Pancreas (tissue), 10 donors: ENCODE data around the gene DCBLD2. TPM values are rescaled to one million over a fixed set of nuclear protein-coding genes. Genes with fewer than 3 reads are reported as not detected.
A peak's percentile ranks its signal among the peaks of the same experiment; 100 is the strongest.
"Not testable (repeated sequence)": the region's sequence is repeated elsewhere in the genome, so short reads cannot be mapped to it uniquely, and the experiment has no call there.

Experiments
- ATAC-seq, 4 donors: fragments of 200-7000 bp; cut with Tn5 transposase; one replicate each; pipeline versions ENCODE4 v1.8.0 to v1.9.1; 2020; ENCODE audit warnings: mild to moderate bottlenecking in 4 of 4, moderate library complexity in 4 of 4
- DNase-seq, 6 donors: peaks; one replicate each; pipeline ENCODE4 v3.0.0-alpha.2; 2020
- FAIRE-seq: peaks from 2 replicates; lab custom pipeline; 2012; peaks lifted over from hg19 to GRCh38; lab: Jason Lieb, UNC
- H3K27ac ChIP-seq, 4 donors: fragments of 200-600 bp; sonication (generic); 1 replicate in 3 of 4; 2 replicates in 1 of 4; pipeline versions ENCODE4 v1.5.0 to v1.8.0; 2020
- H3K27me3 ChIP-seq, 4 donors: fragments of 200-600 bp; one replicate each; pipeline ENCODE4 v1.8.0; 2021
- H3K36me3 ChIP-seq, 3 donors: fragments of 200-600 bp; sonication (generic) in 1 of 3; one replicate each; pipeline versions ENCODE4 v1.5.0 to v1.8.0; 2020 to 2021
- H3K4me1 ChIP-seq, 3 donors: fragments of 200-600 bp; one replicate each; pipeline ENCODE4 v1.8.0; 2021
- H3K4me3 ChIP-seq, 4 donors: fragments of 200-600 bp; sonication (generic) in 2 of 4; one replicate each; pipeline versions ENCODE4 v1.5.0 to v1.8.0; 2020 to 2021
- H3K9me3 ChIP-seq, 4 donors: fragments of 200-600 bp; one replicate each; pipeline ENCODE4 v1.8.0; 2021
- WGBS, 2 donors: extraction: QIAGEN DNeasy Blood & Tissue Kit; methylation state at CpG; one replicate each; pipeline ENCODE4 v1.1.7; 2013; 5-methylcytosine and 5-hydroxymethylcytosine counted together
- intact Hi-C, 3 donors: fragments of 100-400 bp; cut with DNase I; formaldehyde crosslinking; loops; one replicate each; pipeline versions ENCODE4 v1.11.1 to v1.14.2; 2022
- polyA plus RNA-seq, 2 donors: library from polyadenylated mRNA; stranded (reverse); fragments of 200-250 nt; gene quantifications; one replicate each; pipeline ENCODE4 v1.2.3, GENCODE V29; 2013
- total RNA-seq, 6 donors: library from RNA; stranded (reverse); fragmentation: NEBNext Ultra II Directional in 4 of 6; extraction: Animal tissue kit (Norgen Biotek cat#: 25700) in 4 of 6; gene quantifications; one replicate each; pipeline versions ENCODE4 v1.2.1 to v1.2.4, GENCODE V29; 2021 to 2023
- TF ChIP-seq, protein P1 (sequence below), 4 donors: fragments of 200-600 bp; sonication (generic) in 3 of 4; IDR thresholded peaks; one replicate each; pipeline versions ENCODE4 v1.5.0 to v1.8.0; 2021; ENCODE audit warnings: antibody characterized with exemption in 4 of 4
- donor health status: healthy with polysubstance abuse.
- donor health status: DM: no; HTN: no; CAD: no; lungs with moderate emphysema.
- donor health status: DM: no; HTN: no; CAD: no.
- donor health status: control.
- donor health status: control.
- donor health status: Bipolar disorder and iron deficiency.
- donor health status: DM: yes; HTN: yes; CAD: no.
- donor health status: DM: no; HTN: no; CAD: no.
- donor health status: DM: no; HTN: no; CAD: no.
- donor health status: DM: yes; HTN: yes; CAD: no.

The DCBLD2 gene
- total and polyA plus RNA-seq, 8 donors: 2.2 to 12.9 (median 6.9) TPM

GRCh38 chr3:98877132-98877531, 24.4 kb downstream of the DCBLD2 start:
- H3K4me1 ChIP-seq: no peaks in the 10 kb centered on the region
- ATAC-seq: no peak
- intact Hi-C loops: no loop called here
- TF ChIP-seq, protein P1, sequence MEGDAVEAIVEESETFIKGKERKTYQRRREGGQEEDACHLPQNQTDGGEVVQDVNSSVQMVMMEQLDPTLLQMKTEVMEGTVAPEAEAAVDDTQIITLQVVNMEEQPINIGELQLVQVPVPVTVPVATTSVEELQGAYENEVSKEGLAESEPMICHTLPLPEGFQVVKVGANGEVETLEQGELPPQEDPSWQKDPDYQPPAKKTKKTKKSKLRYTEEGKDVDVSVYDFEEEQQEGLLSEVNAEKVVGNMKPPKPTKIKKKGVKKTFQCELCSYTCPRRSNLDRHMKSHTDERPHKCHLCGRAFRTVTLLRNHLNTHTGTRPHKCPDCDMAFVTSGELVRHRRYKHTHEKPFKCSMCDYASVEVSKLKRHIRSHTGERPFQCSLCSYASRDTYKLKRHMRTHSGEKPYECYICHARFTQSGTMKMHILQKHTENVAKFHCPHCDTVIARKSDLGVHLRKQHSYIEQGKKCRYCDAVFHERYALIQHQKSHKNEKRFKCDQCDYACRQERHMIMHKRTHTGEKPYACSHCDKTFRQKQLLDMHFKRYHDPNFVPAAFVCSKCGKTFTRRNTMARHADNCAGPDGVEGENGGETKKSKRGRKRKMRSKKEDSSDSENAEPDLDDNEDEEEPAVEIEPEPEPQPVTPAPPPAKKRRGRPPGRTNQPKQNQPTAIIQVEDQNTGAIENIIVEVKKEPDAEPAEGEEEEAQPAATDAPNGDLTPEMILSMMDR (IDR thresholded peaks at IDR 0.05): no peak
- DNase-seq: no peak
- H3K4me3 ChIP-seq: no peak overlapping the region
- no peak for FAIRE-seq
- H3K9me3 ChIP-seq: no peaks in the 10 kb centered on the region
- WGBS, 2 donors: 71 to 75% methylated on average over 2 of the region's 2 CpGs
- H3K27ac ChIP-seq: no peak overlapping the region
- no peaks in the 10 kb centered on the region for H3K27me3 ChIP-seq
- no peaks in the 10 kb centered on the region for H3K36me3 ChIP-seq

GRCh38 chr3:98875535-98875934, 26.0 kb downstream of the DCBLD2 start:
- DNase-seq (no peak), FAIRE-seq (no peak), ATAC-seq (no peak)
- Histone ChIP-seq H3K36me3 (no peaks in the 10 kb centered on the region), H3K27ac (no peak overlapping the region), H3K4me3 (no peak overlapping the region), H3K27me3 (no peaks in the 10 kb centered on the region), H3K9me3 (no peaks in the 10 kb centered on the region), H3K4me1 (no peaks in the 10 kb centered on the region)
- TF ChIP-seq, protein P1 (IDR thresholded peaks at IDR 0.05): no peak
- intact Hi-C loops: no loop called here
- WGBS, 2 donors: 74 to 76% methylated on average over 3 of the region's 3 CpGs

GRCh38 chr3:98874602-98875249, 26.8 kb downstream of the DCBLD2 start:
- DNase-seq (no peak), FAIRE-seq (no peak), ATAC-seq (no peak)
- TF ChIP-seq, protein P1 (IDR thresholded peaks at IDR 0.05): no peak
- no peaks in the 10 kb centered on the region for H3K9me3 ChIP-seq
- intact Hi-C loops: no loop called here
- no peaks in the 10 kb centered on the region for H3K4me1 ChIP-seq
- 88 to 95% methylated on average over 6 of the region's 6 CpGs for WGBS, 2 donors
- H3K36me3 ChIP-seq: no peaks in the 10 kb centered on the region
- no peak overlapping the region for H3K27ac ChIP-seq
- no peaks in the 10 kb centered on the region for H3K27me3 ChIP-seq
- no peak overlapping the region for H3K4me3 ChIP-seq

DNA sequence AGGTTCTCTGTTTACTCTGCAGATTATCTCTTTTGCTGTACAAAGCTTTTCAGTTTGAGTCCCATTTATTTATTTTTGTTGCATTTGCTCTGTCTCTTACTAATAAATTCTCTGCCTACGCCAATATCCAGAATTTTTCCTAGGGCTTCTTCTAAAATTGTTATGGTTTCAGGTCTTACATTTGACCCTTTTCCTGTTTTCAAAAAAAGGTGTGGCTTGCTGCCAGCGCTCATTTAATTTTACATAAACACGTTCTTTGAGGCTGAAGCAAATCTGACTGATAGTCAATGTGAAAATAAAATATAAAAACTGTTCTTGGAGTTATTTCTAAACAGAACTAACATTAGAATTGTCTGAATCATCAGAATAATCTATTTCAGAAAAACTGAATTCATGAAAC, 32.1 kb downstream of the DCBLD2 start:
- DNase-seq (no peak), ATAC-seq (no peak), FAIRE-seq (no peak)
- Histone ChIP-seq H3K4me1 (no peaks in the 10 kb centered on the region), H3K27me3 (no peaks in the 10 kb centered on the region), H3K27ac (no peak overlapping the region), H3K9me3 (no peaks in the 10 kb centered on the region), H3K4me3 (no peak overlapping the region), H3K36me3 (no peaks in the 10 kb centered on the region)
- intact Hi-C loops: no loop called here
- TF ChIP-seq, protein P1 (IDR thresholded peaks at IDR 0.05): no peak
- WGBS, 2 donors: 89 to 91% methylated on average over 3 of the region's 3 CpGs

DNA sequence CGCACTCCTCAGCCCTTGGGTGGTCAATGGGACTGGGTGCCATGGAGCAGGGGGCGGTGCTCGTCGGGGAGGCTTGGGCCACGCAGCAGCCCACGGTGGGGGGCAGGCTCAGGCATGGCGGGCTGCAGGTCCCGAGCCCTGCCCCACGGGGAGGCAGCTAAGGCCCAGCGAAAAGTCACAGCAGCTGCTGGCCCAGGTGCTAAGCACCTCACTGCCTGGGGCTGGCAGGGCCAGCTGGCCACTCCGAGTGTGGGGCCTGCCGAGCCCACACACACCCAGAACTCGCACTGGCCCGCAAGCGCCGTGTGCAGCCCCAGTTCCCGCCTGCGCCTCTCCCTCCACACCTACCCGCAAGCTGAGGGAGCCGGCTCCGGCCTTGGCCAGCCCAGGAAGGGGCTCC, 43.5 kb downstream of the DCBLD2 start:
- FAIRE-seq, H3K4me3 ChIP-seq, H3K27ac ChIP-seq, ATAC-seq, H3K36me3 ChIP-seq, H3K27me3 ChIP-seq, intact Hi-C loops, H3K9me3 ChIP-seq, H3K4me1 ChIP-seq: not testable (repeated sequence)
- 97 to 98% methylated on average over 21 of the region's 21 CpGs for WGBS, 2 donors
- peak in 2 of 6 donors; percentile 15 to 37 for DNase-seq

DNA sequence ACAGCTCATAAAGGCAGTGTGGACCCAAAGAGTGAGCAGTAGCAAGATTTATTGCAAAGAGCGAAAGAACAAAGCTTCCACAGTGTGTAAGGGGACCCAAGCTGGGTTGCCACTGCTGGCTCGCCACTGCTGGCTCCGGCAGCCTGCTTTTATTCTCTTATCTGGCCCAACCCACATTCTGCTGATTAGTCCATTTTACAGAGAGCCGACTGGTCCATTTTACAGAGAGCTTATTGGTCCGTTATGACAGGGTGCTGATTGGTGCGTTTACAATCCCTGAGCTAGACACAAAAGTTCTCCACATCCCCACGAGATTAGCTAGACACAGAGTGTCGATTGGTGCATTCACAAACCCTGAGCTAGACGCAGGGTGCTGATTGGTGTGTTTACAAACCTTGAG, 44.2 kb downstream of the DCBLD2 start:
- intact Hi-C loops, DNase-seq, FAIRE-seq, ATAC-seq, H3K9me3 ChIP-seq, H3K4me3 ChIP-seq, H3K27ac ChIP-seq, H3K4me1 ChIP-seq, H3K27me3 ChIP-seq, H3K36me3 ChIP-seq: not testable (repeated sequence)
- 96 to 97% methylated on average over 9 of the region's 9 CpGs for WGBS, 2 donors
